ENCODE measurements around the gene NTRK3.

NTRK3 gene

GRCh38 chr15:88256279-88257230 is at the start of gene NTRK3:
NTRK3 (minus strand) TSS chr15:88256739; CDS start chr15:88256153, 586 bp downstream.
- peak; percentile 23 to 53 for DNase-seq

- no peak for DNase-seq
Measured at GRCh38 chr15:88303395-88303794, 46.9 kb upstream of the NTRK3 start.

GRCh38 chr15:88302373-88302772 is 45.8 kb upstream of the NTRK3 start:
- no peak for DNase-seq

- no peak for DNase-seq
Measured at GRCh38 chr15:88301311-88301710, 44.8 kb upstream of the NTRK3 start.

- DNase-seq: no peak
Measured at GRCh38 chr15:88300861-88301260, 44.3 kb upstream of the NTRK3 start.

GRCh38 chr15:88300089-88300488 is 43.5 kb upstream of the NTRK3 start:
- DNase-seq: peak in 1 of 2 experiments; percentile 35

- DNase-seq: peak; percentile 99
Measured at GRCh38 chr15:88299497-88299896, 43.0 kb upstream of the NTRK3 start.

- DNase-seq: no peak
Measured at GRCh38 chr15:88288661-88289060, 32.1 kb upstream of the NTRK3 start.

- DNase-seq: no peak
Measured at GRCh38 chr15:88288206-88288605, 31.7 kb upstream of the NTRK3 start.

- DNase-seq: no peak
Measured at GRCh38 chr15:88284318-88284998, 27.9 kb upstream of the NTRK3 start.

- peak; percentile 29 to 81 for DNase-seq
Measured at GRCh38 chr15:88282614-88283013, 26.1 kb upstream of the NTRK3 start.

- DNase-seq: peak; percentile 78 to 81
Measured at GRCh38 chr15:88276821-88277410, 20.4 kb upstream of the NTRK3 start.

GRCh38 chr15:88275804-88276203 is 19.3 kb upstream of the NTRK3 start:
- DNase-seq: no peak

GRCh38 chr15:88274553-88275460 is 18.3 kb upstream of the NTRK3 start:
- peak in 1 of 2 experiments; percentile 76 for DNase-seq

GRCh38 chr15:88272421-88272820 is 15.9 kb upstream of the NTRK3 start:
- DNase-seq: no peak

GRCh38 chr15:88269356-88270062 is 13.0 kb upstream of the NTRK3 start:
- DNase-seq: no peak

GRCh38 chr15:88267720-88268119 is 11.2 kb upstream of the NTRK3 start:
- DNase-seq: no peak

- no peak for DNase-seq
Measured at GRCh38 chr15:88266170-88266569, 9.6 kb upstream of the NTRK3 start.

- DNase-seq: no peak
Measured at GRCh38 chr15:88264622-88265021, 8.1 kb upstream of the NTRK3 start.

- DNase-seq: no peak
Measured at GRCh38 chr15:88262064-88262463, 5.5 kb upstream of the NTRK3 start.

GRCh38 chr15:88258093-88258641 is 1.6 kb upstream of the NTRK3 start:
- DNase-seq: peak; percentile 94 to 95
